Kasumi-1 (cell line): ENCODE data around the gene TMEM207.

ENCODE experiments used
- DNase-seq, 2 experiments: peaks; one replicate each; lab custom pipeline; 2025; lab: John Stamatoyannopoulos, UW

Gene TMEM207

GRCh38 chr3:190385731-190386688 lies 63.7 kb downstream of the TMEM207 start:
- DNase-seq: no peak

GRCh38 chr3:190384309-190384756 lies 65.4 kb downstream of the TMEM207 start:
- DNase-seq: peak; percentile 40 to 54

DNA sequence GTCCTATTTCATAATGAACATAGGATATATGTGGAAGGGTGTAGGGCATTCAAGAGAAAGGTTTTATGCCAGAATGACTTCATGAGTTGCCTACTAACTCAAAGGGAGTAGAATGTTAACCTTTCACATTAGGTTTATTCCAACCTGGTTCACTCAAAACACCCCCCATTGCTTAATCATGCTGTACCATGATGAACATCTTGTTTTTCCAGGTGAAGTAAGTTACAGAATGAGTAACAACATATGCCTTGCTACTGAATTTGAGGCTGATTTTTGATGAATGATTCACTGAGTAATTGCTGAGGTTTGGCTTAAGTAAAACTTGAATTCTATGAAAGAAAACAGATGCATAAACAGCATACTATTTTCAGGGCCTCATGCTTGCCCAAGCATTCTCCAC lies 67.6 kb downstream of the TMEM207 start:
- DNase-seq: no peak

DNA sequence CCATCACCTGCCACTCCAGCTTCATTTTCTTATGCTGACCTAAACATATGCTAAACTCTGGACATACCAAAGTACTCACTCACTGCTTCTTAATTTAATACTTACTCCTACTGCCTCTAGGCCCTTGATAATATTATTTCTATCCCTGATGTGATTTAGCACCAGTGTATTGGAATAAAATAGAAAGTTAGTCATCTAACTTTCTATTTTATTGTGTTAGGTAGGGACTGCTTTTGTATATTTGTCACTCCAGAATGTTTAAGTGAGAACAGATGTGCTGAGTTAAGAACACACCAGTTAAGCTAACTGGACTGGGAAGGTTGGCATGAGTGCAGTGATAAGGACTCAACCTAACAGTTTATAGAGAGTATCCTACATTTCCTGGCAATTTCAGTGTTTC lies 68.3 kb downstream of the TMEM207 start:
- no peak for DNase-seq

DNA sequence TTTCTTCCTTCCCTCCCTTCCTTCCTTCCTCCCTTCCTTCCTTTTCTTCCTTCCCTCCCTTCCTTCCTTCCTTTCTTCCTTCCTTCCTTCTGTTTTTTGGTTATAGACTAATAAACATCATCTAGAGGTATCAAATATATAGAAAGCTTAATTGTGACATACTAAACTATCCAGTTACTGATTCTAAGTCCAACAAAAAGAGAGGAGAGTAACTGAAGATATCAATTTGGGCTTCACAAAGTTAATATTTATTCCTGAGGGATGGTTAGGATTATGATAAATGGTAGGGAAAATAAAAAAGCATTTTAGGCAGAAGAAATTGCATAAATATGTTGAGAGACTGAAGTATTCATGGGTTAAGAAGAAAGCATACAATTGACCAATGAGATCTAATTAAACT lies 69.5 kb downstream of the TMEM207 start:
- DNase-seq: no peak
